GM12874 (cell line): ENCODE measurements around the gene TMEM106C.
A peak's percentile ranks its signal among the peaks of the same experiment; 100 is the strongest.

ENCODE experiments used
- TF ChIP-seq, protein P1 (sequence below): IDR thresholded peaks from 2 replicates; pipeline ENCODE4 v1.5.1; 2011; ENCODE audit warnings: low read depth, mild to moderate bottlenecking, control low read depth, low read length, moderate library complexity; ENCODE audit not compliant: insufficient read depth

Gene TMEM106C

DNA sequence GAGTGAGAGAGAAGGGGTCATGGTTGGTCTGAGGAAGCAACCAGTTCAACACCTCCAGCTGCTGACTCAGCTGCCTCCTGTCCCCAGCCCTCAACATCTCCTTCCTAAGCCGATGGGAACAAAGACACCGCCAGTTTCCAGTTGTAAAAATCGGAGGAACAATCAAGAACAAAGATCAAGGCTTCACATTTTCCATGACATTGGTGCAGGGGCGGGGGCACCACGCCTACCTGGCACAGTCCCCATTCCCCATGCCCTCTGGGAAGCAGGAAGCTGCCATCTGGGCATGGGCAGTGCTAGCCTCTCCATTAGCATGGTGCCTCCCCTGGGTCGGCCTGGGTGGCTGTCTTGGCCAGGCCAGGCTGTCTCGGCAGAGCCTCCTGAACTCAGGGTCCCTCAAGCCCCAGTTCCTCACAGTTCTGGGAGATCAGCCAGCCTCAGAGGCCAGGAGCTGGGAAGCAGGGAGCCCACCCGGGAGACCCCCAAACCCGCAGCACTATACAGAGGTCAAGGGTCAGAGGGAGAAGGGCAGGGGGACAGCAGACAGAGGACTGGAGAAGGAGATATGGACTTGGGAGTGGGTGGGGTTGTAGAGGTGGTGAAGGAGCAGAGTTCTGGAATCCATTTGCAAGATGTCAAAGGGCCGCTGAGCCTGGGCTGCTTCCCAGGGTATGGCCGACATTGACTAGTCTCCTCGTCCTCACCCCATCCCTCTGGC is 19.6 kb upstream of the TMEM106C start:
- TF ChIP-seq, protein P1, sequence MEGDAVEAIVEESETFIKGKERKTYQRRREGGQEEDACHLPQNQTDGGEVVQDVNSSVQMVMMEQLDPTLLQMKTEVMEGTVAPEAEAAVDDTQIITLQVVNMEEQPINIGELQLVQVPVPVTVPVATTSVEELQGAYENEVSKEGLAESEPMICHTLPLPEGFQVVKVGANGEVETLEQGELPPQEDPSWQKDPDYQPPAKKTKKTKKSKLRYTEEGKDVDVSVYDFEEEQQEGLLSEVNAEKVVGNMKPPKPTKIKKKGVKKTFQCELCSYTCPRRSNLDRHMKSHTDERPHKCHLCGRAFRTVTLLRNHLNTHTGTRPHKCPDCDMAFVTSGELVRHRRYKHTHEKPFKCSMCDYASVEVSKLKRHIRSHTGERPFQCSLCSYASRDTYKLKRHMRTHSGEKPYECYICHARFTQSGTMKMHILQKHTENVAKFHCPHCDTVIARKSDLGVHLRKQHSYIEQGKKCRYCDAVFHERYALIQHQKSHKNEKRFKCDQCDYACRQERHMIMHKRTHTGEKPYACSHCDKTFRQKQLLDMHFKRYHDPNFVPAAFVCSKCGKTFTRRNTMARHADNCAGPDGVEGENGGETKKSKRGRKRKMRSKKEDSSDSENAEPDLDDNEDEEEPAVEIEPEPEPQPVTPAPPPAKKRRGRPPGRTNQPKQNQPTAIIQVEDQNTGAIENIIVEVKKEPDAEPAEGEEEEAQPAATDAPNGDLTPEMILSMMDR: no peak

DNA sequence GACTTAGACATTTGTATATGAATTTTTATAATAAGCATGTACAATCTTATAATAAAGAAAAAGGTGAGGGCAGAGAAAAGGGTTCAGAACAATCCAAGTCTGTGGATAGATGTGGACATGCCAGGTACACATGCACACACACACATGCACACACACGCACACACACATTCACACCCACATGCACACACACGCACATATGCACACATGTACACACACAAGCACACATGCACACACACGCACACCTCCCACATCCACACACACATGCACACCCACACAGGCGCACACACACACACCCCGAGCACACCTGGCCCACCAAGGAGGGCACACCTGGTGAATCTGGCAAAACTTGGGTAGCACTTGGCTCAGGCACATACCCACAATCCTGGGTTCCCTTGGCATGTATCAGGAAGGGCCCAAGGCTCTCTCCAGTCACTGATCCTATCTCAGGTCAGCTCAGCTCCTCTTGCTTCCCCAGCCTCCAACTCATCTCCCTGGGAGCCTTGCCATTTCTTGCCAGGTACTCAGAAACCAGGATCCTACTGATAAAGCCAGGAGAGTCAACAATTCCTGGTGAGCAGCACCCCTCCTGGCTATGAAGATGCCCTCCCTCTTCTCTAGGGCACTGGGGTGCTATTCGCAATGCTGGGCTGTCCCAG is 18.6 kb upstream of the TMEM106C start:
- TF ChIP-seq, protein P1: no peak

GRCh38 chr12:47945341-47945728 is 18.1 kb upstream of the TMEM106C start:
- TF ChIP-seq, protein P1: no peak

DNA sequence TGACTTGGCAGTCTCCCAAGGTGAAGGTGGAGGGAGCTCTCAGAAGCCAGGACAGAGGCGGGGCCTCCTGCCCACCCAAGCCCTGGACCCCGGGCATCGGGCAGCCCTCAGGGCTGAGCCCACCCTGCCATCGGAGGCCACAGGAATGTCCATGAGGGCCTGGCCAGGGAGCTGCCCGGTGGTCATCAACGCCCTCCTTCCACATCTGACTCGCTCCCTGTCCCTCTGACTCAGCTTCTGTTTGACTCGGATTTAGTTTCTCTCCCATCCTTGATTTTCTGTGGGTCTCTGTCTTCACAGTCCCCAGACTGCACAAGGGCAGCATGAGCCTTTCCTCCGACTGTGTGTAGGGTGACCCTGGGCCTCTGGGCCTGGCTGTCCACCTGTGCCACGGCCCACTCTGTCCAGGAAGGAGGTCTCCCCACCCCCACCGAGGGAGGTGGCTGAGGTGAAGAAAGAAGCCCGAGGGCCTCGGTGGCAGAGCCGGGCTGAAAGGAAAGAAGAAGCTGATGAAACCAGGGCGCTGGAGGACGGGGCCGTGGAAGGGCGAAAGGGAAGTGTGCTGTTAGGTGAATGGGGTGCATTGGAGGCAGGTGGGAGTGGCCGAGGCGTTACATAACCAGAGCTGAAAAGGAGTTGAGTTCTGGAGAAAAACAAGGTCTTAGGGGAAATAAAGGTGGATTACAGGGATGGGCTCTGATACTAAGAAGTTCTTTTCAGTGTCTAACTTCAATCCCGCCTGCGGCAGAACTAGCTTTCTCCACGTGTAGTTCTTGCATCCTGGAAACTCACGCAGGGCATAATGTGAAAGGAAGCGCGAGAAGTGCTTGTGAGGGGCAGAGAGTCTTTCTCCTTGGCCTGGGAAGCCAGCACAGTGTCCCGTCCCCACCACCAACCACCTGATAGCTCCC is 16.7 kb upstream of the TMEM106C start:
- TF ChIP-seq, protein P1: no peak

- TF ChIP-seq, protein P1: no peak
Measured at GRCh38 chr12:47947341-47947740, 16.1 kb upstream of the TMEM106C start.

DNA sequence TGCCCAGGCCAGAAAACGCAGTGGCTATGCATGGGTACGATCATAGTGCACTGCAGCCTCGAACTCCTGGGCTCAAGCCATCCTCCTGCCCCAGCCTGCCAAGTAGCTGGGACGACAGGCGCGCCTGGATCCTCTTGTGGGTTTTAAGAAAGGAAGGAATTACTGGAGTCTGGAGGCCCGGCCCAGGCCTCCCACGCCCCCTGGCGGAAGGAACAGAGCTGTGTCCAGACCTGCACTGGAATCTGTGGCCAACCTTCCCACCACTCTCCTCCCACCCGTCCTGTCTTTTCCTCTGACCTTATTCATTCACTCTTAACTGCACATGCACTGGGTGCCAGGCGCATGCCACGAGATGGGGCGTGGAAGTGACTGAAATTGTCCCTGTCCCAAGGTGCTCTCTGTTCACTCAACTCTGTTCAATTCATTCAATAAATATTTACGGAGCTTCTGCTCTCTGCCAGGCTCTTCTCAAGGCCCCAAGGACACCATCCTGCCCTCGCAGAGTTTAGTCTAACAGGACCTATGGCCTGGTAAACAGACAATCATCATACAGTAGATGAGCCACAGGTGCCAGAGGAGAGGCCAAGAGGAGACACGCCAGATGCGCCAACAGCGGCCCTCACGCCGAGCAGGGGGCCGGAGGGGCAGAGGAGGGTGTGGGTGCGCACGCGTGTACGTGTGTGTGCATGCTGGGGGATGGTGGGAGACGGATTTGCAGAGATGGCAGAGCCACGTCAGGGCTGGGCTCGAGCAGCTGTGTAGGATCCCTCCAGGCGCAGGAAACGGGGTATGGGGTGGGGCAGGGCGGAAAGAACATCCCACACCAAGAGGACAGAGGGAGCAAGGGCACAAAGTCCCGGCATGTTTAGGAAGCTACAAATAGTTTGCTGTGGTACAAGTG is 13.7 kb upstream of the TMEM106C start:
- TF ChIP-seq, protein P1: peak; percentile 97
